Gastrocnemius medialis (tissue), 4 donors: ENCODE results near the gene MAN1B1. TPM values are rescaled to one million over a fixed set of nuclear protein-coding genes. Genes with fewer than 3 reads are reported as not detected.

Experiments used
- ATAC-seq, 2 donors: fragments of 150-250 bp; one replicate each; pipeline ENCODE4 v1.9.1; 2016
- DNase-seq, 2 donors: peaks; one replicate each; pipeline ENCODE4 v3.0.0-alpha.2; 2019
- H3K27ac ChIP-seq, 4 donors: fragments of 200-600 bp; sonication (generic); 1 replicate in 1 of 4; 2 replicates in 3 of 4; pipeline ENCODE4 v1.5.1; 2016 to 2018; ENCODE audit warnings: mild to moderate bottlenecking in 2 of 4, moderate library complexity in 1 of 4
- H3K27me3 ChIP-seq, 3 donors: fragments of 200-600 bp; sonication (generic) in 2 of 3; 1 replicate in 1 of 3; 2 replicates in 2 of 3; pipeline versions ENCODE4 v1.5.1 to v1.6.0; 2016 to 2019; ENCODE audit warnings: mild to moderate bottlenecking in 1 of 3, moderate library complexity in 1 of 3
- H3K36me3 ChIP-seq, 2 donors: fragments of 200-600 bp; sonication (generic) in 1 of 2; one replicate each; pipeline ENCODE4 v1.5.1; 2017 to 2018
- H3K4me1 ChIP-seq, 2 donors: fragments of 200-600 bp; sonication (generic) in 1 of 2; one replicate each; pipeline ENCODE4 v1.5.1; 2016 to 2017; ENCODE audit warnings: mild to moderate bottlenecking in 2 of 2
- H3K4me3 ChIP-seq, 4 donors: fragments of 200-600 bp; sonication (generic) in 3 of 4; 1 replicate in 1 of 4; 2 replicates in 3 of 4; pipeline ENCODE4 v1.5.1; 2016 to 2019; ENCODE audit warnings: mild to moderate bottlenecking in 2 of 4
- H3K9me3 ChIP-seq, 3 donors: fragments of 200-600 bp; sonication (generic) in 2 of 3; 1 replicate in 1 of 3; 2 replicates in 2 of 3; pipeline ENCODE4 v1.5.1; 2016 to 2019
- CTCF ChIP-seq, 5 experiments: fragments of 450-650 bp in 3 of 5; fragments of 200-600 bp in 2 of 5; sonication (generic) in 2 of 5; IDR thresholded peaks in 4 of 5; conservative IDR thresholded peaks in 1 of 5; 1 replicate in 4 of 5; 2 replicates in 1 of 5; pipeline ENCODE4 v1.5.1; 2016 to 2019; ENCODE audit warnings: antibody characterized with exemption in 5 of 5, mild to moderate bottlenecking in 3 of 5, moderate library complexity in 3 of 5
- POLR2A ChIP-seq, 2 donors: fragments of 450-650 bp; IDR thresholded peaks; one replicate each; pipeline ENCODE4 v1.6.1; 2017; ENCODE audit warnings: antibody characterized with exemption in 2 of 2, mild to moderate bottlenecking in 2 of 2, moderate library complexity in 2 of 2
- in situ Hi-C, 4 donors: fragments of 200-750 bp; cut with MboI; loops; one replicate each; pipeline versions ENCODE4 v1.15.0 to v1.8.0; 2017; ENCODE audit warnings: low sequenced_read_pairs in 4 of 4
- intact Hi-C: fragments of 100-400 bp; cut with DNase I; formaldehyde crosslinking; loops from one replicate; pipeline ENCODE4 v1.15.1; 2023; ENCODE audit warnings: low total_unique reads
- total RNA-seq, 4 donors: library from RNA; depleted of rRNA; stranded (reverse); fragments of >200 nt; gene quantifications; one replicate each; pipeline versions ENCODE4 v1.1.0 to v1.2.3, GENCODE V29; 2016

MAN1B1 gene
- total RNA-seq, 4 donors from 2014 or later: 15.9 to 31.9 (median 21.1) TPM

GRCh38 chr9:137080260-137081122, 6.3 kb upstream of the MAN1B1 start:
- peaks cover 2 to 13% of the 10 kb centered on the region in 2 donors for H3K4me1 ChIP-seq
- no peaks in the 10 kb centered on the region for H3K9me3 ChIP-seq
- H3K27ac ChIP-seq: no peak overlapping the region
- no peak overlapping the region for H3K4me3 ChIP-seq
- H3K27me3 ChIP-seq: peaks cover 0 to 3% (median 0%) of the 10 kb centered on the region in 3 donors
- no peak for DNase-seq
- intact Hi-C loops (no loop called here), in situ Hi-C loops (no loop called here)
- TF ChIP-seq POLR2A (IDR thresholded peaks at IDR 0.05) (no peak), CTCF (IDR thresholded peaks at IDR 0.05 in 4 of 5, conservative IDR thresholded peaks at IDR 0.05 in 1 of 5) (no peak)
- no peaks in the 10 kb centered on the region for H3K36me3 ChIP-seq
- ATAC-seq: no peak

GRCh38 chr9:137082222-137082924, 4.4 kb upstream of the MAN1B1 start:
- ATAC-seq (no peak), DNase-seq (no peak)
- Histone ChIP-seq H3K4me3 (no peak overlapping the region), H3K27me3 (peaks cover 0 to 3% (median 0%) of the 10 kb centered on the region in 3 donors), H3K4me1 (peaks cover 10 to 18% of the 10 kb centered on the region in 2 donors), H3K36me3 (no peaks in the 10 kb centered on the region), H3K27ac (no peak overlapping the region), H3K9me3 (no peaks in the 10 kb centered on the region)
- no peak for TF ChIP-seq CTCF (IDR thresholded peaks at IDR 0.05 in 4 of 5, conservative IDR thresholded peaks at IDR 0.05 in 1 of 5)
- intact Hi-C loops: no loop called here
- in situ Hi-C loops: no loop called here

GRCh38 chr9:137082925-137083290, 3.9 kb upstream of the MAN1B1 start:
- intact Hi-C loops: no loop called here
- ATAC-seq (no peak), DNase-seq (no peak)
- Histone ChIP-seq H3K36me3 (no peaks in the 10 kb centered on the region), H3K27me3 (peaks cover 0 to 3% (median 0%) of the 10 kb centered on the region in 3 donors), H3K9me3 (no peaks in the 10 kb centered on the region), H3K4me1 (peaks cover 16 to 20% of the 10 kb centered on the region in 2 donors), H3K27ac (no peak overlapping the region), H3K4me3 (no peak overlapping the region)
- TF ChIP-seq CTCF (IDR thresholded peaks at IDR 0.05 in 4 of 5, conservative IDR thresholded peaks at IDR 0.05 in 1 of 5) (no peak), POLR2A (IDR thresholded peaks at IDR 0.05) (no peak)
- in situ Hi-C loops: no loop called here

GRCh38 chr9:137083394-137084004, 3.3 kb upstream of the MAN1B1 start:
- DNase-seq (peak in 1 of 2 donors; percentile 42), ATAC-seq (no peak)
- Histone ChIP-seq H3K4me3 (no peak overlapping the region), H3K4me1 (peaks cover 18 to 21% of the 10 kb centered on the region in 2 donors), H3K27me3 (no peaks in the 10 kb centered on the region), H3K27ac (peak overlapping the region; percentile 29 to 47 (median 37)), H3K36me3 (peaks cover 0 to 3% of the 10 kb centered on the region in 2 donors), H3K9me3 (no peaks in the 10 kb centered on the region)
- intact Hi-C loops (no loop called here), in situ Hi-C loops (no loop called here)
- TF ChIP-seq CTCF (IDR thresholded peaks at IDR 0.05 in 4 of 5, conservative IDR thresholded peaks at IDR 0.05 in 1 of 5): no peak
- no peak for TF ChIP-seq POLR2A (IDR thresholded peaks at IDR 0.05)
